Measurements from ENCODE around the gene DEFB118. TPM values are rescaled to one million over a fixed set of nuclear protein-coding genes. Genes with fewer than 3 reads are reported as not detected.

The DEFB118 gene
- total RNA-seq, 1 experiment from 2014 or later, result not detected

- Mint-ChIP-seq H3K9me3 (ENCODE audit: unreplicated experiment) (no peaks in the 10 kb centered on the region), H3K27me3 (ENCODE audit: insufficient read depth, unreplicated experiment) (peaks cover 15% of the 10 kb centered on the region), H3K4me1 (ENCODE audit: low read depth, unreplicated experiment) (no peaks in the 10 kb centered on the region), H3K4me3 (ENCODE audit: unreplicated experiment) (no peak overlapping the region), H3K27ac (ENCODE audit: unreplicated experiment) (no peak overlapping the region), H3K36me3 (ENCODE audit: insufficient read depth, unreplicated experiment) (no peaks in the 10 kb centered on the region)
- BruUV-seq (replicated peaks), result no TSS peak
- ChIA-PET CTCF (no interaction called here), POLR2A (no interaction called here)
- Histone ChIP-seq H3K36me3 (ENCODE audit: control insufficient read depth, insufficient read depth, low read length) (no peaks in the 10 kb centered on the region), H3K4me1 (no peaks in the 10 kb centered on the region), H3K27me3 (replicated peaks; ENCODE audit: control insufficient read depth, insufficient read depth, low read length) (no peaks in the 10 kb centered on the region), H3K9me3 (no peaks in the 10 kb centered on the region), H3K4me3 (ENCODE audit: low read depth, low read length) (no peak overlapping the region)
- no peak for DNase-seq
- no peak for TF ChIP-seq CTCF (IDR thresholded peaks at IDR 0.05; ENCODE audit: insufficient read depth in 1 of 2, low read depth in 1 of 2, low read length in 1 of 2, severe bottlenecking in 1 of 2, unreplicated experiment in 1 of 2)
- intact Hi-C loops (cut with micrococcal nuclease; ENCODE audit: unreplicated experiment), result no loop called here
These were observed 26.5 kb downstream of the DEFB118 start for GRCh38 chr20:31394900-31395299.

DNA sequence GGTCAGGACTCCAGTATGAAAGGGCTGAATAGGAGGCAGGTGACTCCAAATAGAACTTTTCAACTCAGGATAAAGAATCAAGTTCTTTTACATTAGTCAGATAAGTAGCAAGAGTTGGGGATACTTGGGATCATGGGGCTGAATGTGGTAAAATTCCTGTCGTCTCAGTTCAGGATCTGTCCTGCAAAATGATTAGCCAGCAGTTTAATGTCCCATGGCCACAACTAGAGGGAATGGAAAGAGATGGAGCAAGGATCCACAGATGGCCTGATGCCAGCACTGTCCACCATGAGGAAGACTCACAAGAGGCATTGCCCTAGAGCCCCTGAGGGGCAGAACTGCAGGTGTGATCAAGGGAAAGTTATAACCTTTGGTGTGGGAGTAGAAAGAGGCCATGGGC is 35.5 kb downstream of the DEFB118 start:
- no peaks in the 10 kb centered on the region for H3K36me3 Mint-ChIP-seq (ENCODE audit: insufficient read depth, unreplicated experiment)
- Histone ChIP-seq H3K36me3 (ENCODE audit: control insufficient read depth, insufficient read depth, low read length) (no peaks in the 10 kb centered on the region), H3K27me3 (replicated peaks; ENCODE audit: control insufficient read depth, insufficient read depth, low read length) (no peaks in the 10 kb centered on the region; the same call in 1 of the 2 replicates), H3K9me3 (no peaks in the 10 kb centered on the region), H3K4me1 (no peaks in the 10 kb centered on the region), H3K4me3 (ENCODE audit: low read depth, low read length) (no peak overlapping the region)
- no peak for TF ChIP-seq CTCF (IDR thresholded peaks at IDR 0.05; ENCODE audit: insufficient read depth in 1 of 2, low read depth in 1 of 2, low read length in 1 of 2, severe bottlenecking in 1 of 2, unreplicated experiment in 1 of 2)
- no peak for DNase-seq
- intact Hi-C loops (cut with micrococcal nuclease; ENCODE audit: unreplicated experiment), result no loop called here
- ChIA-PET CTCF (no interaction called here), POLR2A (no interaction called here)
- no peaks in the 10 kb centered on the region for H3K4me1 Mint-ChIP-seq (ENCODE audit: low read depth, unreplicated experiment)
- no peak overlapping the region for H3K4me3 Mint-ChIP-seq (ENCODE audit: unreplicated experiment)
- no peaks in the 10 kb centered on the region for H3K9me3 Mint-ChIP-seq (ENCODE audit: unreplicated experiment)
- peaks cover 11% of the 10 kb centered on the region for H3K27me3 Mint-ChIP-seq (ENCODE audit: insufficient read depth, unreplicated experiment)
- H3K27ac Mint-ChIP-seq (ENCODE audit: unreplicated experiment), result no peak overlapping the region
- BruUV-seq (replicated peaks), result no TSS peak

GRCh38 chr20:31406115-31406514 is 37.7 kb downstream of the DEFB118 start, which contains the start of gene DEFB121:
TSS of gene DEFB121 (minus strand) at chr20:31406215. CDS start at chr20:31406152, 63 bp downstream.
- Mint-ChIP-seq H3K4me1 (ENCODE audit: low read depth, unreplicated experiment) (no peaks in the 10 kb centered on the region), H3K27ac (ENCODE audit: unreplicated experiment) (no peak within 1 kb of the TSS), H3K9me3 (ENCODE audit: unreplicated experiment) (no peaks in the 10 kb centered on the region), H3K4me3 (ENCODE audit: unreplicated experiment) (no peak within 1 kb of the TSS), H3K36me3 (ENCODE audit: insufficient read depth, unreplicated experiment) (no peaks in the 10 kb centered on the region), H3K27me3 (ENCODE audit: insufficient read depth, unreplicated experiment) (peaks cover 11% of the 10 kb centered on the region)
- ChIA-PET POLR2A (no interaction called here), CTCF (no interaction called here)
- no peaks in the 10 kb centered on the region; the same call in 1 of the 2 replicates for H3K27me3 ChIP-seq (replicated peaks; ENCODE audit: control insufficient read depth, insufficient read depth, low read length)
- no TSS peak for BruUV-seq (replicated peaks)
- no peaks in the 10 kb centered on the region for H3K36me3 ChIP-seq (ENCODE audit: control insufficient read depth, insufficient read depth, low read length)
- TF ChIP-seq CTCF (IDR thresholded peaks at IDR 0.05; ENCODE audit: insufficient read depth in 1 of 2, low read depth in 1 of 2, low read length in 1 of 2, severe bottlenecking in 1 of 2, unreplicated experiment in 1 of 2), result no peak
- no peak for DNase-seq
- intact Hi-C loops (cut with micrococcal nuclease; ENCODE audit: unreplicated experiment), result no loop called here
- 0 out of 2 replicates have a peak, but pooled peaks cover 4% of the 10 kb centered on the region for H3K9me3 ChIP-seq
- H3K4me1 ChIP-seq, result no peaks in the 10 kb centered on the region
- no peak within 1 kb of the TSS for H3K4me3 ChIP-seq (ENCODE audit: low read depth, low read length)
